Loucy (cell line): ENCODE data around the gene KRTAP4-2.

Source experiments
- CTCF ChIP-seq: fragments of 200-600 bp; sonication (generic); conservative IDR thresholded peaks from 2 replicates; pipeline ENCODE4 v1.5.1; 2014; ENCODE audit warnings: mild to moderate bottlenecking, antibody characterized with exemption, low read length
- EZH2phosphoT487 ChIP-seq: fragments of 200-600 bp; IDR thresholded peaks from 2 replicates; pipeline ENCODE4 v1.6.1; 2018; ENCODE audit warnings: antibody characterized with exemption, mild to moderate bottlenecking, moderate library complexity, borderline replicate concordance

GRCh38 chr17:41178341-41178740, 320 bp upstream of the KRTAP4-2 start:
- TF ChIP-seq CTCF (no peak), EZH2phosphoT487 (no peak)
